ENCODE measurements around the gene TNFRSF13B. TPM values are rescaled to one million over a fixed set of nuclear protein-coding genes. Genes with fewer than 3 reads are reported as not detected.
"Not testable (repeated sequence)": the region's sequence is repeated elsewhere in the genome, so short reads cannot be mapped to it uniquely, and the experiment has no call there.

The TNFRSF13B gene
- total RNA-seq, 6 experiments from 2014 or later: not detected

DNA sequence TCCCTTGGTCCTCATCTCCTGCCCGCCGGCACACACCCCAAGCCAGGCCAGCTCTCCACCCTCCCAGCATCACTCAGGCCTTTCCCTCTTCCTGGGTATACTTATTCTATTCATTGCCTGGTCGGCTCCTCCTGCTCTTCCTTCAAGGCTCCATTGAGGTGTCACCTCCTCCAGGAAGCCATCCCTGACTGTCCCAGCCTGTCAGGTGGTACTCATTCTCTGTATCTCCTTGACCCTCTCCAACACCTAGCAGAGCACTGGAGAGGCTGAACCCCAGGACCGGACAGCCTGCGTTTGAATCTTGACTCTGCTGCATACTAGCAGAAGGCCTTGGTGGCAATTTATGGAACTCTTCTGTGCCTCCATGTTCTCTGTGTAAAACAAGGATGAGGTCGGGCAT is 428 bp upstream of the TNFRSF13B start:
- no peak overlapping the region for H3K4me3 Mint-ChIP-seq

DNA sequence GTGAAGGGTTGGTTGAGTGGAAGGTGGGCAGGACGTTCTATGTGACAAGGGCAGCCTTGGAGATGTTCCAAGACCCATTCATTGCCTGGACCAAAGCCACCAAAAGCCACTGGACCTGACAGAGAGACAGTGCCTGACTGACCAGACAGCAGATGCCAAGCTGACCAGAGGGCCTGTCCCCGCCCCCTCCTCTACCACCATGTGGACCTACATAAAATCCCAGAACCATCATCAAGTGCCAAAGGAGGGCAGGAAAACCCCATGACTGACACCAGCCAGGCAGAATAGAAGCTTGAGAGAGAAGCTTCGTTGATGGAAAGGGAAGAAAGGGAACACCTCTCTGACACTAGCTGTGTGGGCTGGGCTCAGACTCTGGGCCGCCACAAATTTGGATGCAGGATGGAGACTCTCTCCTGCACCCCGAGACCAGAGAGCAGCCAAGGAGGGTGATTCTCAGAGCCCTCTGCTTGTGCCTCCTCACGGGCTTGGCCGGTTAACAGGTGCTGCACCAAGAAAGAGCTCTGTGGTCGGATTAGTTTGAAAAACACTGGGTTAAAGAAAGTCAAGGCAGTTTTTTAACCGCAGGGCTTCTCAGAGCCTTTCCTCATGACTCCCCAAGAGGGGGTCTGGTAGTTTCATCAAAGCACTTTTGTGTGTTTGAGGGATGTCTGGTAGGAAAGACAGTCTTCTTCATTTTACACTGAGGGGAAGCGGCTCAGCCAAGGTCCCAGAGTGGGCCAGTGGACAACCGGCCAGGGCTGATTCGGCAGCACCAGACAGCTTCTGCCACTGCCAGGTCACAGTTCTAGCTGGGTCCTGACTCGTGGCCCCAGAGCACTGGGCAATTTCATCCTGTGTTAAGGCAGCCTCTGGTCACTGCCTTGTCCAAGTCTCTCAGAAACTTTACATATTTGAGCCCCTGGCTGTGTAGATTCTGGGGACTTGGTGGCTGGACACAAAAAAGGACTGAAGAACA is 1.7 kb downstream of the TNFRSF13B start:
- Mint-ChIP-seq H3K9me3 (no peaks in the 10 kb centered on the region), H3K27ac (no peak overlapping the region), H3K36me3 (ENCODE audit: low read depth) (no peaks in the 10 kb centered on the region), H3K4me3 (no peak overlapping the region), H3K4me1 (ENCODE audit: low read depth) (no peaks in the 10 kb centered on the region), H3K27me3 (ENCODE audit: insufficient read depth) (peaks cover 37% of the 10 kb centered on the region)
- DNase-seq: no peak
- TF ChIP-seq, protein P1, sequence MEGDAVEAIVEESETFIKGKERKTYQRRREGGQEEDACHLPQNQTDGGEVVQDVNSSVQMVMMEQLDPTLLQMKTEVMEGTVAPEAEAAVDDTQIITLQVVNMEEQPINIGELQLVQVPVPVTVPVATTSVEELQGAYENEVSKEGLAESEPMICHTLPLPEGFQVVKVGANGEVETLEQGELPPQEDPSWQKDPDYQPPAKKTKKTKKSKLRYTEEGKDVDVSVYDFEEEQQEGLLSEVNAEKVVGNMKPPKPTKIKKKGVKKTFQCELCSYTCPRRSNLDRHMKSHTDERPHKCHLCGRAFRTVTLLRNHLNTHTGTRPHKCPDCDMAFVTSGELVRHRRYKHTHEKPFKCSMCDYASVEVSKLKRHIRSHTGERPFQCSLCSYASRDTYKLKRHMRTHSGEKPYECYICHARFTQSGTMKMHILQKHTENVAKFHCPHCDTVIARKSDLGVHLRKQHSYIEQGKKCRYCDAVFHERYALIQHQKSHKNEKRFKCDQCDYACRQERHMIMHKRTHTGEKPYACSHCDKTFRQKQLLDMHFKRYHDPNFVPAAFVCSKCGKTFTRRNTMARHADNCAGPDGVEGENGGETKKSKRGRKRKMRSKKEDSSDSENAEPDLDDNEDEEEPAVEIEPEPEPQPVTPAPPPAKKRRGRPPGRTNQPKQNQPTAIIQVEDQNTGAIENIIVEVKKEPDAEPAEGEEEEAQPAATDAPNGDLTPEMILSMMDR (IDR thresholded peaks at IDR 0.05): no peak

More for the DNA sequence above, 428 bp upstream of the TNFRSF13B start:
- Mint-ChIP-seq H3K27ac (no peak overlapping the region), H3K4me1 (ENCODE audit: low read depth) (peaks cover 18% of the 10 kb centered on the region), H3K27me3 (ENCODE audit: insufficient read depth) (peaks cover 27% of the 10 kb centered on the region), H3K36me3 (ENCODE audit: low read depth) (no peaks in the 10 kb centered on the region), H3K9me3 (no peaks in the 10 kb centered on the region)
- TF ChIP-seq, protein P1 (IDR thresholded peaks at IDR 0.05): no peak
- DNase-seq: no peak

DNA sequence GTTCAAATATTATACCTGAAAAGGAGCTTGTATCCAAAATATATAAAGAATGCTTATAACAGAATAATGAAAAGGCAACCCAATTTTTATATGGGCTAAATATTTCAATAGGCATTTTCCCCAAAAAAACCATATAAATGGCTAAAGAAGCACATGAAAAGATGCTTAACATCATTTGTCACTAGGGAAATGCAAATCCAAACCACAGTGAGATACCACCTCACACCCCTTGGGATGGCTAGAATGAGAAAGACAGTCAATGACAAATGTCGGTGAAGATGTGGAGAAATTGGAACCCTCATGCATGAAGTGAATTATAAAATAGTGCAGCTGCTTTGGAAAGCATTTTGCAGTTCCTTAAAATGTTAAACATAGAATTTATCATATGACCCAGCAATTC is 3.1 kb downstream of the TNFRSF13B start:
- H3K4me3 Mint-ChIP-seq: no peak overlapping the region
- H3K27ac Mint-ChIP-seq: no peak overlapping the region
- TF ChIP-seq, protein P1 (IDR thresholded peaks at IDR 0.05): no peak
- H3K9me3 Mint-ChIP-seq: no peaks in the 10 kb centered on the region
- H3K4me1 Mint-ChIP-seq (ENCODE audit: low read depth): no peaks in the 10 kb centered on the region
- no peaks in the 10 kb centered on the region for H3K36me3 Mint-ChIP-seq (ENCODE audit: low read depth)
- no peak for DNase-seq
- peaks cover 33% of the 10 kb centered on the region for H3K27me3 Mint-ChIP-seq (ENCODE audit: insufficient read depth)

DNA sequence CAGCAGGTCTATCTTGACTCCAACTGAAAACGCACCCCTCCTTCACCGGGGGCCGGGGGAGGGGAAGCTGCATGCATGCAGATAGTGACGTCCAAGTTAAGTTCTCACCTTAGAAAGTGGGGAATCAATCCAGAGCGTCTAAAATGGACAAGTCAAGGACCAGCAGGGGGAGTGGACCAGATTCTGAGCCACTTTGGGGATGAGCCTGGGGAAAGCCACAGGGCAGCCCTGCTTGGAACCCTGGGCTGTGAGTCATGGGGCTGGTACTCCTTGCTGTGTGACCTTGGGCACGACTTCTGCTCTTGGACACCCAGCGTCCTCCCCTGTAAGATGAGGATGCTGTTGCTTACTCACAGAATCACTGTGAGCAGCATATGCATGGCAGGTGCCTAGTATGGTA is 9.1 kb downstream of the TNFRSF13B start:
- H3K36me3 Mint-ChIP-seq (ENCODE audit: low read depth): peaks cover 13% of the 10 kb centered on the region
- H3K4me3 Mint-ChIP-seq: no peak overlapping the region
- H3K9me3 Mint-ChIP-seq: peaks cover 11% of the 10 kb centered on the region
- no peak overlapping the region for H3K27ac Mint-ChIP-seq
- peaks cover 10% of the 10 kb centered on the region for H3K4me1 Mint-ChIP-seq (ENCODE audit: low read depth)
- TF ChIP-seq, protein P1 (IDR thresholded peaks at IDR 0.05): peak; percentile 55
- peaks cover 36% of the 10 kb centered on the region for H3K27me3 Mint-ChIP-seq (ENCODE audit: insufficient read depth)
- peak; percentile 26 for DNase-seq

DNA sequence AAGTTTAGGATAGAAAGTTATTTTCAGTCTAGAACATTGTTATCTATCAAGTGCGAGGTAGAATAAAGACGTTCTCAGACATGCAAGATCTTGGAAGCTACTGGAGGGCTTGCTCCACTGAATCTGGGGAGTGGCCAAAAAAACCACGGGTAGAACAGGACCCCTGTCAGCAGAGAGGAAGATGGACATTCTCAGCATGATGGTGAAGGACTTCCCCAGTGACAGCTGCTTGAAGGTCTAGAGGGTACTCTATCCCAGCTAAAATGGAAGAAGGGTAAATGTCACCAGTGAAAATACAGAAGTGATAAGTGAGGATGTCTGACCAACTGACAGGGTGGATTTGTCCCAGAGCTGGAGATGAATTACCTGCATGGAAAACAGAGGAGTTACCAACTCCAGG is 10.1 kb downstream of the TNFRSF13B start:
- TF ChIP-seq, protein P1 (IDR thresholded peaks at IDR 0.05): no peak
- Mint-ChIP-seq H3K4me3 (no peak overlapping the region), H3K36me3 (ENCODE audit: low read depth) (peaks cover 13% of the 10 kb centered on the region), H3K27me3 (ENCODE audit: insufficient read depth) (peaks cover 40% of the 10 kb centered on the region), H3K9me3 (peaks cover 17% of the 10 kb centered on the region), H3K4me1 (ENCODE audit: low read depth) (peaks cover 10% of the 10 kb centered on the region), H3K27ac (no peak overlapping the region)
- DNase-seq: no peak

DNA sequence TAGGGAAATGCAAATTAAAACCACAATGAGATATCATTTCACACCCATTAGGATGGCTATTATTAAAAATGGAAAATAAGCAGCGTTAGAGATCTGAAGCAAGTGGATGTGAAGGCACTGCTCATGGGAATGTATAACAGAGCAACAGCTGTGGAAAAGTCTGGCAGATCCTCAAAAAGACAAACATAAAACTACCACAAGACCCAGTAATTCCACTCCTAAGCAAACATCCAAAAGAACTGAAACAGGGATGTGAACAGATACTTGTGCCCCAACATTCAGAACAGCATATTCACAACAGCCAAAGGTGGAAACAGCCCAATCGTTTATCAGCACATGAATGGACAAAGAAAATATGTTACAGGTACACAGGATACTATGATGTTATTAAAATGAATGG is 10.9 kb downstream of the TNFRSF13B start:
- H3K4me3 Mint-ChIP-seq, DNase-seq, H3K27ac Mint-ChIP-seq: not testable (repeated sequence)
- peaks cover 24% of the 10 kb centered on the region for H3K9me3 Mint-ChIP-seq
- peaks cover 20% of the 10 kb centered on the region for H3K36me3 Mint-ChIP-seq (ENCODE audit: low read depth)
- H3K4me1 Mint-ChIP-seq (ENCODE audit: low read depth): peaks cover 10% of the 10 kb centered on the region
- H3K27me3 Mint-ChIP-seq (ENCODE audit: insufficient read depth): peaks cover 46% of the 10 kb centered on the region

DNA sequence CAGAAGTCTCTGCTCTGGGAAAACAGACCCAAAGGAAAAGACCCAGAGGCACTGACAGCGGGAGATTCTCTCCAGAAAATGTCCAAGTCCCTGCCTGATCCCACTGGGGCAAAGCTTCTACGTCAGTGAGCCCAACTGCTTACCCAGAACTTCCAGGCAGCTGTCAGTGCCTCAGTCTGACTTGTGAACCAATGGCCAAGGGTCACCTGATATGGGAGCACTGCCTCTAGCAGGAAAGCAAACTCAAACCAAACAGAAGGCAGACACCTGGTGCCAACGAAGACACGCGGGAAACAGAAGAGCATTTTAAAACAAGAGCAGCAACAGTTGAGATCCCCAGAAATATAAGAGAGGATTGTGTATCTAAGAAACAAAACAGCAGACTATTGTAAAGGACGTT is 16.9 kb downstream of the TNFRSF13B start:
- H3K27ac Mint-ChIP-seq; DNase-seq; H3K4me3 Mint-ChIP-seq; H3K4me1 Mint-ChIP-seq (ENCODE audit: low read depth): not testable (repeated sequence)
- H3K36me3 Mint-ChIP-seq (ENCODE audit: low read depth): peaks cover 22% of the 10 kb centered on the region
- H3K9me3 Mint-ChIP-seq: peaks cover 39% of the 10 kb centered on the region
- peaks cover 58% of the 10 kb centered on the region for H3K27me3 Mint-ChIP-seq (ENCODE audit: insufficient read depth)

Measured in HFFc6 (cell line).